Colonic mucosa (tissue), 4 donors: ENCODE data around the gene ZDHHC14. TPM values are rescaled to one million over a fixed set of nuclear protein-coding genes. Genes with fewer than 3 reads are reported as not detected.
A peak's percentile ranks its signal among the peaks of the same experiment; 100 is the strongest.

ENCODE experiments used
- DNase-seq: peaks from one replicate; pipeline ENCODE4 v3.0.0-alpha.2; 2020
- H3K27ac ChIP-seq: fragments of 200-600 bp; one replicate; pipeline ENCODE4 v1.8.0; 2021
- H3K27me3 ChIP-seq: fragments of 200-600 bp; one replicate; pipeline ENCODE4 v1.8.0; 2021
- H3K36me3 ChIP-seq: fragments of 200-600 bp; one replicate; pipeline ENCODE4 v1.8.0; 2021
- H3K4me1 ChIP-seq: fragments of 200-600 bp; one replicate; pipeline ENCODE4 v1.8.0; 2021; ENCODE audit warnings: mild to moderate bottlenecking
- H3K4me3 ChIP-seq: fragments of 200-600 bp; one replicate; pipeline ENCODE4 v1.8.0; 2021
- H3K9ac ChIP-seq, 2 donors: one replicate each; pipeline ENCODE4 v1.7.0; 2013; ENCODE audit warnings: control low read depth in 2 of 2, low read depth in 2 of 2, low read length in 2 of 2
- H3K9me3 ChIP-seq: fragments of 200-600 bp; one replicate; pipeline ENCODE4 v1.8.0; 2021
- intact Hi-C: fragments of 100-400 bp; cut with DNase I; formaldehyde crosslinking; loops from one replicate; pipeline ENCODE4 v1.14.1; 2022
- total RNA-seq, 2 donors: library from RNA; stranded (reverse); fragmentation: NEBNext Ultra II Directional in 1 of 2; extraction: Animal tissue kit (Norgen Biotek cat#: 25700) in 1 of 2; gene quantifications; one replicate each; pipeline ENCODE4 v1.2.1, GENCODE V29; 2021
- TF ChIP-seq, protein P1 (sequence below): fragments of 200-600 bp; IDR thresholded peaks from one replicate; pipeline ENCODE4 v1.8.0; 2022; ENCODE audit warnings: antibody characterized with exemption, mild to moderate bottlenecking
- donor health status: healthy.
- donor health status: DM: no; HTN: no; CAD: no.
- donor health status: DM: no; HTN: no; CAD: no.

Gene ZDHHC14
- total RNA-seq, 2 donors from 2014 or later: 8.4 to 11.4 TPM

- no peak overlapping the region for H3K4me3 ChIP-seq
- H3K27me3 ChIP-seq: no peaks in the 10 kb centered on the region
- H3K36me3 ChIP-seq: no peaks in the 10 kb centered on the region
- H3K4me1 ChIP-seq: no peaks in the 10 kb centered on the region
- H3K9me3 ChIP-seq: no peaks in the 10 kb centered on the region
- no peak overlapping the region for H3K27ac ChIP-seq
- H3K9ac ChIP-seq: no peak overlapping the region
- TF ChIP-seq, protein P1, sequence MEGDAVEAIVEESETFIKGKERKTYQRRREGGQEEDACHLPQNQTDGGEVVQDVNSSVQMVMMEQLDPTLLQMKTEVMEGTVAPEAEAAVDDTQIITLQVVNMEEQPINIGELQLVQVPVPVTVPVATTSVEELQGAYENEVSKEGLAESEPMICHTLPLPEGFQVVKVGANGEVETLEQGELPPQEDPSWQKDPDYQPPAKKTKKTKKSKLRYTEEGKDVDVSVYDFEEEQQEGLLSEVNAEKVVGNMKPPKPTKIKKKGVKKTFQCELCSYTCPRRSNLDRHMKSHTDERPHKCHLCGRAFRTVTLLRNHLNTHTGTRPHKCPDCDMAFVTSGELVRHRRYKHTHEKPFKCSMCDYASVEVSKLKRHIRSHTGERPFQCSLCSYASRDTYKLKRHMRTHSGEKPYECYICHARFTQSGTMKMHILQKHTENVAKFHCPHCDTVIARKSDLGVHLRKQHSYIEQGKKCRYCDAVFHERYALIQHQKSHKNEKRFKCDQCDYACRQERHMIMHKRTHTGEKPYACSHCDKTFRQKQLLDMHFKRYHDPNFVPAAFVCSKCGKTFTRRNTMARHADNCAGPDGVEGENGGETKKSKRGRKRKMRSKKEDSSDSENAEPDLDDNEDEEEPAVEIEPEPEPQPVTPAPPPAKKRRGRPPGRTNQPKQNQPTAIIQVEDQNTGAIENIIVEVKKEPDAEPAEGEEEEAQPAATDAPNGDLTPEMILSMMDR: no peak
- intact Hi-C loops: no loop called here
- peak; percentile 10 for DNase-seq
Observed at GRCh38 chr6:157496534-157497095, 115.6 kb downstream of the ZDHHC14 start.

DNA sequence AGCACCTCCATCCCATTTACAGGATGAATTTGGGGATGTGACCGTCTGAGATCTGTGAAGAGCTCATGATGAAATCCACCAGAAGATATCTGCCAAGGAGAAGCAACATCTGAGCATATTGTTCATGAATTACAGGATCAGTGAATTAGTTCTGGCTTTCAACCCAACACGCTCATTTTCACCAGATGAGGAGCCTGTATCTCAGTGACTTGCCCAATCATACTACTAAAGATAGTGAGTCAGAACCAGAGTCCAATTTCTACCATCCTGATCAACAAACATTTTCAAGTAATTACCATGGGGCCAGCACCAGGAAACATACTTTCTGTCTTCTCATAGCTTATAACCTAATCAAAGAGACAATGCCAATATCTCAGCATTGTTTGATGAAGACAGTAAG is 116.6 kb downstream of the ZDHHC14 start:
- Histone ChIP-seq H3K9me3 (no peaks in the 10 kb centered on the region), H3K4me1 (no peaks in the 10 kb centered on the region), H3K9ac (no peak overlapping the region), H3K4me3 (no peak overlapping the region), H3K36me3 (no peaks in the 10 kb centered on the region), H3K27ac (no peak overlapping the region), H3K27me3 (no peaks in the 10 kb centered on the region)
- intact Hi-C loops: no loop called here
- no peak for DNase-seq
- TF ChIP-seq, protein P1: no peak

GRCh38 chr6:157498817-157499216 is 117.8 kb downstream of the ZDHHC14 start:
- Histone ChIP-seq H3K36me3 (no peaks in the 10 kb centered on the region), H3K9ac (no peak overlapping the region), H3K27ac (no peak overlapping the region), H3K27me3 (no peaks in the 10 kb centered on the region), H3K4me3 (no peak overlapping the region), H3K4me1 (no peaks in the 10 kb centered on the region), H3K9me3 (no peaks in the 10 kb centered on the region)
- intact Hi-C loops: no loop called here
- TF ChIP-seq, protein P1: no peak
- no peak for DNase-seq

GRCh38 chr6:157500022-157500421 is 119.0 kb downstream of the ZDHHC14 start:
- Histone ChIP-seq H3K9me3 (no peaks in the 10 kb centered on the region), H3K27ac (no peak overlapping the region), H3K36me3 (no peaks in the 10 kb centered on the region), H3K4me1 (no peaks in the 10 kb centered on the region), H3K27me3 (no peaks in the 10 kb centered on the region), H3K9ac (no peak overlapping the region), H3K4me3 (no peak overlapping the region)
- DNase-seq: peak; percentile 2
- intact Hi-C loops: no loop called here
- TF ChIP-seq, protein P1: no peak

DNA sequence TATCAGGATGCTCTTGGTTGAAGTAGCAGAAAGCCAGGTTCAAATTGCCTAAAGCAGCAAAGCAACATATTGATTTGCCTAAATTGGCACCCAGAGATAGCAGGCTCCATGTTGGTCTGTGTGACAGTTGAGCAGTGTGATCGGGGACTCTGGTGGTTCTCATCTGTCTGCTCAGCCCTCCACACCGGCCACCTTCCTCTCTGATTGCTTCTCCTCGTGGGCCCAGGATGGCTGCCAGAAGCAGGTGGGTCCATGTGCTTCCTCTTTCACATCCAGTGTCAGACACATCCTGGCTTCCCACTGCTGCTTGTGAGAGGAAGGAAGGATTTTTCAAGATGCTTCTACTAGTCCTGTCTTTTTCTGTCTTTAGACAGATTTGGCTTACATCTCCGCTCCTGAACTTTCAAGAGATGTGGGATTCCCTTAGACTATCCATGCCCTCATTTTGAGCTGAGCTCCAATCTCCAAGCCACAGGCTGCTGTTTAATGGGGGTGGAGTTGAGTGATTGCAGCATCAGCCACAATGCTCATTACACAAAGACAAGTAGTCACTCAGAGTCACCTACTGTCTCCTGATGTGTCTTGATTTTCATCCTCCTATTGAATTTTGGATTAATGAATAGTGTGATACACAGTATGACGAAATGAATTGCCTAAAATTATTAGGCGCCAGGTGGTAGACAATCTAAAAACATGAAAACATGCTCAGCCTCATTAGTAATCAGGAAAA is 122.2 kb downstream of the ZDHHC14 start:
- TF ChIP-seq, protein P1: no peak
- Histone ChIP-seq H3K4me3 (no peak overlapping the region), H3K9ac (no peak overlapping the region), H3K9me3 (no peaks in the 10 kb centered on the region), H3K27me3 (no peaks in the 10 kb centered on the region), H3K4me1 (no peaks in the 10 kb centered on the region), H3K27ac (no peak overlapping the region), H3K36me3 (no peaks in the 10 kb centered on the region)
- intact Hi-C loops: no loop called here
- no peak for DNase-seq
